DND-41 (cell line): Measurements from ENCODE around the gene CTNNA1.

Source experiments
- ATAC-seq: fragments of 200-7000 bp; cut with Tn5 transposase; 3 replicates; pipeline ENCODE4 v1.9.1; 2021; ENCODE audit warnings: low read depth; ENCODE audit not compliant: insufficient read depth
- DNase-seq: peaks from one replicate; pipeline ENCODE4 v3.0.0-alpha.2; 2020
- H2AFZ ChIP-seq: 2 replicates; pipeline ENCODE4 v1.6.0; 2012; ENCODE audit warnings: low read depth, low read length
- H3K27ac ChIP-seq: 2 replicates; pipeline ENCODE4 v1.5.1; 2012; ENCODE audit warnings: low read length, inconsistent platforms
- H3K27me3 ChIP-seq: fragments of 200-600 bp; sonication (generic); 2 replicates; pipeline ENCODE4 v1.6.0; 2012; ENCODE audit warnings: low read length, mild to moderate bottlenecking, inconsistent platforms; ENCODE audit not compliant: insufficient read depth, poor library complexity
- H3K36me3 ChIP-seq: 2 replicates; pipeline ENCODE4 v1.5.1; 2012; ENCODE audit warnings: low read length, inconsistent platforms; ENCODE audit not compliant: insufficient read depth
- H3K4me1 ChIP-seq: 2 replicates; pipeline ENCODE4 v1.5.1; 2012; ENCODE audit warnings: mild to moderate bottlenecking, low read length; ENCODE audit not compliant: insufficient read depth
- H3K4me2 ChIP-seq: 2 replicates; pipeline ENCODE4 v1.6.0; 2012; ENCODE audit warnings: mild to moderate bottlenecking, moderate library complexity, low read length, inconsistent platforms; ENCODE audit not compliant: insufficient read depth
- H3K4me3 ChIP-seq, 2 experiments: fragments of 200-600 bp in 1 of 2; shearing (Covaris generic) in 1 of 2; 2 replicates each; pipeline ENCODE4 v1.5.1; 2012 to 2016; ENCODE audit warnings: inconsistent platforms in 2 of 2, low read length in 2 of 2, mild to moderate bottlenecking in 2 of 2, low read depth in 1 of 2, moderate library complexity in 1 of 2
- H3K79me2 ChIP-seq: 2 replicates; pipeline ENCODE4 v1.6.0; 2012; ENCODE audit warnings: low read length, inconsistent platforms; ENCODE audit not compliant: insufficient read depth
- H3K9ac ChIP-seq: 2 replicates; pipeline ENCODE4 v1.6.0; 2012; ENCODE audit warnings: low read depth, mild to moderate bottlenecking, inconsistent platforms, low read length, moderate library complexity
- H3K9me3 ChIP-seq: 2 replicates; pipeline ENCODE4 v1.5.1; 2012; ENCODE audit warnings: low read length, moderate library complexity, mild to moderate bottlenecking, inconsistent platforms; ENCODE audit not compliant: insufficient read depth, severe bottlenecking
- H4K20me1 ChIP-seq: 2 replicates; pipeline ENCODE4 v1.6.0; 2012; ENCODE audit warnings: low read length; ENCODE audit not compliant: insufficient read depth
- EZH2 ChIP-seq: IDR thresholded peaks from 3 replicates; pipeline ENCODE4 v1.6.1; 2012; ENCODE audit warnings: borderline replicate concordance, low read depth, mild to moderate bottlenecking, moderate library complexity, low read length, inconsistent platforms; ENCODE audit not compliant: severe bottlenecking
- TF ChIP-seq, protein P1 (sequence below): IDR thresholded peaks from 2 replicates; pipeline ENCODE4 v1.5.1; 2012; ENCODE audit warnings: borderline replicate concordance, low read length, moderate library complexity, mild to moderate bottlenecking; ENCODE audit not compliant: poor library complexity, severe bottlenecking; ENCODE audit errors: extremely low read depth

The CTNNA1 gene

GRCh38 chr5:138889994-138890393 is 136.8 kb downstream of the CTNNA1 start:
- Histone ChIP-seq H3K27ac (no peak overlapping the region), H3K9me3 (peaks cover 9% of the 10 kb centered on the region), H3K79me2 (no peaks in the 10 kb centered on the region), H4K20me1 (no peaks in the 10 kb centered on the region), H3K4me1 (no peaks in the 10 kb centered on the region), H3K36me3 (no peaks in the 10 kb centered on the region), H3K4me2 (no peak overlapping the region), H3K9ac (no peak overlapping the region), H3K4me3 (no peak overlapping the region), H3K27me3 (no peaks in the 10 kb centered on the region), H2AFZ (no peak overlapping the region)
- no peak for ATAC-seq
- no peak for TF ChIP-seq EZH2
- TF ChIP-seq, protein P1, sequence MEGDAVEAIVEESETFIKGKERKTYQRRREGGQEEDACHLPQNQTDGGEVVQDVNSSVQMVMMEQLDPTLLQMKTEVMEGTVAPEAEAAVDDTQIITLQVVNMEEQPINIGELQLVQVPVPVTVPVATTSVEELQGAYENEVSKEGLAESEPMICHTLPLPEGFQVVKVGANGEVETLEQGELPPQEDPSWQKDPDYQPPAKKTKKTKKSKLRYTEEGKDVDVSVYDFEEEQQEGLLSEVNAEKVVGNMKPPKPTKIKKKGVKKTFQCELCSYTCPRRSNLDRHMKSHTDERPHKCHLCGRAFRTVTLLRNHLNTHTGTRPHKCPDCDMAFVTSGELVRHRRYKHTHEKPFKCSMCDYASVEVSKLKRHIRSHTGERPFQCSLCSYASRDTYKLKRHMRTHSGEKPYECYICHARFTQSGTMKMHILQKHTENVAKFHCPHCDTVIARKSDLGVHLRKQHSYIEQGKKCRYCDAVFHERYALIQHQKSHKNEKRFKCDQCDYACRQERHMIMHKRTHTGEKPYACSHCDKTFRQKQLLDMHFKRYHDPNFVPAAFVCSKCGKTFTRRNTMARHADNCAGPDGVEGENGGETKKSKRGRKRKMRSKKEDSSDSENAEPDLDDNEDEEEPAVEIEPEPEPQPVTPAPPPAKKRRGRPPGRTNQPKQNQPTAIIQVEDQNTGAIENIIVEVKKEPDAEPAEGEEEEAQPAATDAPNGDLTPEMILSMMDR: no peak
- DNase-seq: no peak

DNA sequence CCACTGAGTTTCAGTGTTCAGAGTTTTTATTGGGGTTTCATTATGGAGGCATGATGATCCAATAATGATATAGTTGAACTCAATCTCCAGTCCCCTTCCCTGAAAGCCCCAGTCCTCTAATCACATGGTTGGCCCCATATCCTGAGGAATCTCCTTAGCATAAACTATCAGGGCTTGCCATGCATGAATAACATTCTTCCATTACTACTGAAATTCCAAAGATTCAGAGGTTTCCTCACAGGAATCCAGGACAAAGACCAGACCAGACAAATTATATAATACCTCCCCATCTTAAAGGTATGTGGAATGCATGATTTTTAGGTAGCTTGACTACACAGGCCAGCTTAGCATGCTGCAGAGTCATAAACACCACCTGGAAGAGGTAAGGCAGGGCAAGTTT is 137.4 kb downstream of the CTNNA1 start:
- H3K27me3 ChIP-seq: no peaks in the 10 kb centered on the region
- no peak overlapping the region for H3K27ac ChIP-seq
- H3K36me3 ChIP-seq: no peaks in the 10 kb centered on the region
- H4K20me1 ChIP-seq: no peaks in the 10 kb centered on the region
- H3K4me1 ChIP-seq: no peaks in the 10 kb centered on the region
- peaks cover 9% of the 10 kb centered on the region for H3K9me3 ChIP-seq
- DNase-seq (no peak), ATAC-seq (no peak)
- no peak overlapping the region for H3K9ac ChIP-seq
- H3K4me3 ChIP-seq: no peak overlapping the region
- no peak overlapping the region for H3K4me2 ChIP-seq
- H3K79me2 ChIP-seq: no peaks in the 10 kb centered on the region
- H2AFZ ChIP-seq: no peak overlapping the region
- TF ChIP-seq, protein P1: no peak
- TF ChIP-seq EZH2: no peak

DNA sequence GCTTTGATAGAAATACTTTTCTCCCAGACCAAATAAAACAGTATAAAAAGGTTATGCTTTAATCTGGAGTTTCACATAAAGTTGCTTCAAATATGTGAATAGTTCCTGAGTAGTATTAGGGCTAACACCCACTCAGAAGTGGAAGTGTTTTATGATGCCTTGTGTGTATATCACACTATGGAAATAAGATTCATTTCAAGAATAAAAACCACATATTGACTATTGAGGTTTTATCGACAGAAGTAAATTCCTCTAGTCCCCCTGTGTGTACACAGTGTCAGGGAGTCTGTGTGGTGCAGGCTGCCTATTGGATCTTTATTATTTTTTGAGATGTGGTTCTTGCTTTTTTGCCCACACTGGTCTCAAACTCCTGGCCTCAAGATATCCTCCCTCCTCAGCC is 142.7 kb downstream of the CTNNA1 start:
- Histone ChIP-seq H3K4me2 (no peak overlapping the region), H3K9ac (no peak overlapping the region), H3K79me2 (no peaks in the 10 kb centered on the region), H3K27ac (no peak overlapping the region), H3K36me3 (no peaks in the 10 kb centered on the region), H3K4me1 (peaks cover 14% of the 10 kb centered on the region), H3K27me3 (no peaks in the 10 kb centered on the region), H2AFZ (no peak overlapping the region), H3K9me3 (peaks cover 2% of the 10 kb centered on the region), H3K4me3 (no peak overlapping the region), H4K20me1 (no peaks in the 10 kb centered on the region)
- ATAC-seq: no peak
- TF ChIP-seq, protein P1: no peak
- no peak for TF ChIP-seq EZH2
- DNase-seq: no peak

GRCh38 chr5:138898299-138898698 is 145.1 kb downstream of the CTNNA1 start:
- Histone ChIP-seq H3K9ac (no peak overlapping the region), H3K27me3 (no peaks in the 10 kb centered on the region), H3K4me3 (no peak overlapping the region), H3K4me2 (no peak overlapping the region), H3K27ac (no peak overlapping the region), H3K4me1 (peaks cover 22% of the 10 kb centered on the region), H3K36me3 (no peaks in the 10 kb centered on the region), H3K9me3 (no peaks in the 10 kb centered on the region), H2AFZ (no peak overlapping the region), H3K79me2 (no peaks in the 10 kb centered on the region), H4K20me1 (no peaks in the 10 kb centered on the region)
- DNase-seq: no peak
- TF ChIP-seq, protein P1: no peak
- no peak for TF ChIP-seq EZH2
- ATAC-seq: no peak
